HG03558 (cell line): Measurements from ENCODE around the gene CELF2.

ENCODE experiments used
- ATAC-seq: cut with Tn5 transposase; IDR thresholded peaks from one replicate; pipeline ENCODE4 v1.9.1; 2021; ENCODE audit warnings: moderate number of reproducible peaks; ENCODE audit not compliant: unreplicated experiment; ENCODE audit errors: extremely low read depth

Gene CELF2

GRCh38 chr10:11002916-11003315 is 14.8 kb upstream of the CELF2 start:
- ATAC-seq = no peak

GRCh38 chr10:11003679-11004078 is 14.0 kb upstream of the CELF2 start:
- ATAC-seq = no peak

- no peak for ATAC-seq
These were observed 13.3 kb upstream of the CELF2 start for GRCh38 chr10:11004144-11005077.

GRCh38 chr10:11005725-11006427 is 11.8 kb upstream of the CELF2 start:
- ATAC-seq = no peak

DNA sequence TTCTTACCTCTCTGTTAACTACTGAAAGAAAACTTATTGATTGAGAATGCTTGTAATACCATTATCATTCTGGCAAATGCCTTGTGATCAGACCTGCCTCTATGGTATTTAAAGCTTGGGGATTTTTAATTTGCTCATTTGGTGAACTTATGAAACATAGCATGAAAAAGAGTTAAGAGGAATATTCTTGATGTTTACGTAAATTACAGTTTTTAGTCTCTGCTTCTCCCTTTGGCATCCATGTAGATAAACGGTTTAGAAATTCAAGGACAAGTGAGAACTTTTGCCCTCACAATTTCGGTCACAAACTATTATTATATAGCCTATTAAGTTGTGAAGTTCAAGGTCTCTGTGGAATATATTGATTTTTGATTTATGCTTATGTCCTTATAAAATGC is 11.2 kb upstream of the CELF2 start:
- no peak for ATAC-seq

GRCh38 chr10:11007476-11008020 is 10.1 kb upstream of the CELF2 start:
- no peak for ATAC-seq

DNA sequence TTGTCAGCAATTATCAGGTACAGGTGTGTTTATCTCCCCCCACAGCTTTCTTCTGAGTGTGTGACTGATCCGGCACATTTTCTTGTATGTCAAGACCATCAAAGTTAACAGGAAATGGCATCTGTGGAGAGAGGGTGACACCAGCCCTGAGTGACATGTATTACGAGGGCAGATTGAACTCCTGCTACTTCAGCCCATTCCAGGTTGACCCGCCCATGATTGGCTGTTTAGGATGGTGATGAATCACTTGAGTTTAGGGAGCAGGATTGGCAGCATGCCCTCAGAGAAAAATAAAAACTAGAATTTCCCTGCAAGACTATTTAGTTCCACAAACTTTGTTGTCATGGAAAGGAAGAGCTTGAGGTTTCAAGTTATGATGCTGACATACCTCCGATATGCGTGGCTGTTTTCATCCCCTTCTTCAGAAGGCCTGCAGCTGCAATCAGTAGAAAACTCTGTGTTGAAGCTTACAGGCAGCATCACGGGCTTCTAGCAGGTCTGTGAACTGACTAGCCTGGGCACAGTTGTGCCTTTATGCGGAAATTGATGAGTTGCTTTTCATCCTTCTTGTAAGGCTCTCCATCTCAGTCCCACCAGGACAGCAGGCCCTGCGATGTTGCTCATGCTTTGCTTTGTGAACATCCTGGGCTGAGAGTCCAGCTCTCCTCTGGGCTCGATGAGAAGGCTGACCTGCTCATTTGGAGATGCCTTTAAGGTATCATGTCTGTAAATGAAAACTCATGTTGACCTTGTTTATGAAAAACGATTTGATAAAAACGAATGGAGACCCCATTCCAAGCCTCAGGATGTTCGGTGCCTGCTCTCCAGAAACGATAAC is 8.0 kb upstream of the CELF2 start:
- no peak for ATAC-seq

DNA sequence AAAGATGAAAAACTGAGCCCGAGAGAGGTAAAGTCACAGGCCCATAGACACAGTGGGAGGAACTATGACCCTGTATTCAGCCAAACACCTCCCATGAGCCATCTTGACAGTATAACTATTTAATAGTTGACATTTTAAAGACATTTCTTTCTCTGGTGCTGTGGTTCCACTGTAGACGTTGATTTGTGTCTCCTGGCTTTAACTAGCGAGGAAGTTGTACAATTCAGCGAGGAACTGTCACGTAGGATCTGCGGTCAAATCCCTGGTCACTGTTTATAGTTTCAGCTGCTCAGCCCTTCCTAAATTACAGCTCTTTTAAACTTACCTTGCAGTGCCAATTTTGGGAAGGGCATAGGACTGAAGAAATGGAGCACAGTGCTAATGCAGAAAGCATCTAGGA is 7.1 kb upstream of the CELF2 start:
- ATAC-seq = no peak

- ATAC-seq = no peak
These were observed 6.2 kb upstream of the CELF2 start for GRCh38 chr10:11011436-11011835.

GRCh38 chr10:11011984-11012383 is 5.7 kb upstream of the CELF2 start:
- ATAC-seq = no peak

GRCh38 chr10:11012421-11013295 is 5.0 kb upstream of the CELF2 start:
- no peak for ATAC-seq

DNA sequence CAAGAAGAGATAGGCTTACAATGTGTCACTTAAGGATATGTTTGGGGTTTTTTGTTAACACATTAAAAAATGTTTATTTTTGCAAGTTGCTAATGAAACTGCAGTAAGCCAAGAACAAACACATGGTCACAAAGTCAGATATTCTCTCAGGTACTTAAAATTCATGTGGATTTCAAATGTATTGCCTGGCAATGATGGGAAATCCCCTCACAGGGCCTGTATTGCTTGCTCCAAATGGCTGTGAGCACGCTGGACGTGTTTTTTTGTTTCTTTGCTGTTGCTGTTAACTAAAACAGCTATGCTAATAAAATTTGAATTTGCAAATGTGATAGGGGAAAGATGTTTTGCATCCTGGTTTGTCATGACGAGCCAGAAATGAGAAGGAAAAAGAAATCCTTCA is 3.8 kb upstream of the CELF2 start:
- no peak for ATAC-seq

- ATAC-seq = no peak
These were observed 2.8 kb upstream of the CELF2 start for GRCh38 chr10:11014671-11015445.

DNA sequence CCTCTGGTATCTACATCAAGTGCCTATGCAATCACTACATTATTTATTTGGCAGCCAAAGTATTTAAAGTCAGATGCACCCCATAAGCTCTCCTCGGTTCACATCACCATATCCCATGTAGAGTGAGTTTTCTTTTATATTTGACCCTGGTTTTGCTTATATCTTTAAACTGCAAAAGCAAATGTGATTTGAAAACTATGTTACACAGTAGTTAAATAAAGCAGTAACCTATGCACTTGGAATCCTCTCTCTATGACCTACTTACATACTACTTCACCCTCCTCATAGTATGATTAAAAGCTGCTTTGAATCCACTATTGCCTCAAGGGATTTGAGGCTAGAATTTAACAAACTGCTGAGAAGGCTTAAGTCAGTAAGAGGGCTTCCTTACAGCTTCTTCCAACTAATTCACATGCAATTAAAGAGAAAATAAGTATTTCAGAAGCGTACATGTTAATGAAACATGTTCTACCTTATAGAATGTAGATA is 2.2 kb upstream of the CELF2 start:
- no peak for ATAC-seq

DNA sequence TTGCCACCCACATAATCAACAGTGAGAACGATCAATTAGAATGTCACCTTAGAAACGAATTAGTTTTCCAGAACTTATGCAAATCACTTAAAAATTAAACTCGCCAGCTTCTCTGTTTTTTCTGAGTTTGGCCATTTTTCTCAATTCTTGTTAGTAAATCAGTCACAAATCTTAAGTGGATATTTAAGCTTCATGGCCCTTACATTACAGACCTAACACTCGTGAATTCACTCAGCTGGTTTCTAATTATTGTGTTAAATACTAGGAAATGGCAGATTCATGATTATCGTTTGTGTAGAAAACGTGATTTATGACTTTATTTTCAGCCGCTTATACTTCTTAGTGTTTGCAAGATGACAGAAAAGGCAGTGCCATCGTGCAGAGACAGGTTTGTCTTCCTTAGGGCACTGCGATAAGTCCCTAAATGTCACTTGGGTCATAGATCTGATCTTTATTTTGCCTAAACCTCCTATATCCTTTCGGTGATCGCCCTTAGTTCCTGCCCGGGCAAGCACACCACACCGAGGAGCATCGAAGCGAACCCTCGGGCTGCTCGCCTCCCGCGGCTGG is 587 bp upstream of the CELF2 start:
- ATAC-seq = peak; percentile 18

- no peak for ATAC-seq
These were observed 765 bp downstream of the CELF2 start for GRCh38 chr10:11018432-11018841.

DNA sequence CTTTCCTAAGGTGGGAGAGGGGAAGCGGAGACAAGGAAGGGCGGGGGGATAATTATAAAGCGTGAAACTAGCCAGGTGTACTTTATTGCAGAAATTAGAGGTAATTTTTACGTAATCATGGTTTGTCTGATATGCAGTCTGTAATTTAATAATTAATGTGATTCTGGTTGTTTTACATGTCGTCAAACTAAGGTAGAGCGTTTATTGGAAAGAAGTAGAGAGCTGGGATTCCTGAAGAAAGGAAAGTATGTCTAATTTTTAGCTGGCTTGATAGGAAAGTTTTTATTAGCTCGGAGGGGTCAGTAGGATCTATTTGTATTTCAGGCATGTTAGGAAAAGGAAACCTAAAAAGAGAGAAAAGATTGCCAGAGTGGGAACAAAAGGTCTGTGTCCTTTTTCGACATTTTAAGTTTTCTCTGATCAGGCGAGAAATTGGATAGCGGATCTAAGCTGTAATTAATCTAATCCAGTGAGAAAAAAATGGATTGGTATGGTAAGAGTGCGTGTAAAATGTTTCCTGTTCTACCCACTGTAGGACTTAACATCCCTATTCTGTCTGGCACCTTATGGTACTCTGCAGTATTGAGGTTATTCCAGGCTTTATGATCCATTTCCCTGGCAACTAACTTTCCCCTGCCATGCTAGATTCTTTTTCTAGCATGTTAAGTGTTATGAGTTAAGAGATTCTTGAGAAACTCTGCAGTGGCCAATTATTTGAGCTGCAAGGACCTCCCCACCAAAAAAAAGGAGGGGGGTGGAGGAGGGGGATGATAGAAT is 1.4 kb downstream of the CELF2 start:
- no peak for ATAC-seq
